Osteoblast (primary cell): ENCODE results near the gene PADI3. TPM values are rescaled to one million over a fixed set of nuclear protein-coding genes. Genes with fewer than 3 reads are reported as not detected.
A peak's percentile ranks its signal among the peaks of the same experiment; 100 is the strongest.

ENCODE experiments used
- DNase-seq: peaks from one replicate; pipeline ENCODE4 v3.0.0; 2011; ENCODE audit warnings: low spot score, mixed read lengths; ENCODE audit not compliant: insufficient read length; ENCODE audit errors: missing footprints
- H2AFZ ChIP-seq: 2 replicates; pipeline ENCODE4 v1.6.0; 2011; ENCODE audit warnings: mild to moderate bottlenecking, low read length
- H3K27ac ChIP-seq: 2 replicates; pipeline ENCODE4 v1.5.1; 2011; ENCODE audit warnings: mild to moderate bottlenecking, low read depth, low read length, moderate library complexity
- H3K27me3 ChIP-seq: 2 replicates; pipeline ENCODE4 v1.6.0; 2012; ENCODE audit warnings: mild to moderate bottlenecking, control low read depth, inconsistent platforms, low read length, moderate library complexity; ENCODE audit not compliant: insufficient read depth
- H3K36me3 ChIP-seq: 2 replicates; pipeline ENCODE4 v1.5.1; 2011; ENCODE audit warnings: mild to moderate bottlenecking, low read length, control low read depth, moderate library complexity; ENCODE audit not compliant: insufficient read depth
- H3K4me1 ChIP-seq: 2 replicates; pipeline ENCODE4 v1.5.1; 2011; ENCODE audit warnings: mild to moderate bottlenecking, low read length, control low read depth, moderate library complexity; ENCODE audit not compliant: insufficient read depth
- H3K4me2 ChIP-seq: 2 replicates; pipeline ENCODE4 v1.6.0; 2011; ENCODE audit warnings: mild to moderate bottlenecking, low read length; ENCODE audit not compliant: insufficient read depth
- H3K4me3 ChIP-seq: fragments of 200-600 bp; sonication (generic); 3 replicates; pipeline ENCODE4 v1.5.1; 2012; ENCODE audit warnings: mild to moderate bottlenecking, low read length, inconsistent platforms; ENCODE audit not compliant: insufficient read depth
- H3K79me2 ChIP-seq: 2 replicates; pipeline ENCODE4 v1.6.0; 2012; ENCODE audit warnings: mild to moderate bottlenecking, low read length, control low read depth, inconsistent platforms; ENCODE audit not compliant: insufficient read depth
- H3K9me3 ChIP-seq: 2 replicates; pipeline ENCODE4 v1.5.1; 2011; ENCODE audit warnings: low read depth, low read length, control low read depth
- H4K20me1 ChIP-seq: 2 replicates; pipeline ENCODE4 v1.6.0; 2012; ENCODE audit warnings: mild to moderate bottlenecking, low read length, control low read depth; ENCODE audit not compliant: insufficient read depth
- CTCF ChIP-seq: IDR thresholded peaks from 2 replicates; pipeline ENCODE4 v1.5.1; 2011; ENCODE audit warnings: mild to moderate bottlenecking, low read depth, low read length, moderate library complexity; ENCODE audit errors: extremely low read depth
- total RNA-seq: library from RNA; depleted of rRNA; stranded (reverse); fragments of >200 nt; gene quantifications from 2 replicates; pipeline ENCODE4 v1.2.3, GENCODE V29; 2012

Gene PADI3
- total RNA-seq, 1 donor: not detected

GRCh38 chr1:17278996-17279830 is 30.3 kb downstream of the PADI3 start:
- no peak overlapping the region for H3K4me3 ChIP-seq
- H3K27me3 ChIP-seq: peaks cover 34% of the 10 kb centered on the region
- H3K4me2 ChIP-seq: no peak overlapping the region
- no peaks in the 10 kb centered on the region for H3K79me2 ChIP-seq
- H3K4me1 ChIP-seq: no peaks in the 10 kb centered on the region
- no peak for TF ChIP-seq CTCF
- H2AFZ ChIP-seq: no peak overlapping the region
- no peaks in the 10 kb centered on the region for H3K9me3 ChIP-seq
- peak; percentile 46 for DNase-seq
- H3K36me3 ChIP-seq: no peaks in the 10 kb centered on the region
- no peak overlapping the region for H3K27ac ChIP-seq
- no peaks in the 10 kb centered on the region for H4K20me1 ChIP-seq

GRCh38 chr1:17280436-17280835 is 31.5 kb downstream of the PADI3 start:
- Histone ChIP-seq H4K20me1 (no peaks in the 10 kb centered on the region), H3K9me3 (no peaks in the 10 kb centered on the region), H3K4me2 (no peak overlapping the region), H3K4me1 (no peaks in the 10 kb centered on the region), H3K79me2 (no peaks in the 10 kb centered on the region), H2AFZ (no peak overlapping the region), H3K4me3 (no peak overlapping the region), H3K36me3 (no peaks in the 10 kb centered on the region), H3K27ac (no peak overlapping the region), H3K27me3 (peaks cover 43% of the 10 kb centered on the region)
- TF ChIP-seq CTCF: no peak
- DNase-seq: peak; percentile 36

GRCh38 chr1:17280894-17281293 is 32.0 kb downstream of the PADI3 start:
- Histone ChIP-seq H3K27me3 (peaks cover 43% of the 10 kb centered on the region), H3K27ac (no peak overlapping the region), H3K4me1 (no peaks in the 10 kb centered on the region), H3K9me3 (no peaks in the 10 kb centered on the region), H3K79me2 (no peaks in the 10 kb centered on the region), H3K4me2 (no peak overlapping the region), H3K36me3 (no peaks in the 10 kb centered on the region), H3K4me3 (no peak overlapping the region), H4K20me1 (no peaks in the 10 kb centered on the region), H2AFZ (no peak overlapping the region)
- no peak for TF ChIP-seq CTCF
- peak; percentile 22 for DNase-seq

- no peaks in the 10 kb centered on the region for H3K36me3 ChIP-seq
- peaks cover 1% of the 10 kb centered on the region for H3K4me1 ChIP-seq
- H3K79me2 ChIP-seq: no peaks in the 10 kb centered on the region
- H4K20me1 ChIP-seq: no peaks in the 10 kb centered on the region
- DNase-seq: peak; percentile 87
- H2AFZ ChIP-seq: no peak overlapping the region
- H3K4me2 ChIP-seq: no peak overlapping the region
- H3K9me3 ChIP-seq: no peaks in the 10 kb centered on the region
- no peak for TF ChIP-seq CTCF
- H3K27ac ChIP-seq: no peak overlapping the region
- no peak overlapping the region for H3K4me3 ChIP-seq
- peaks cover 43% of the 10 kb centered on the region for H3K27me3 ChIP-seq
Observed at GRCh38 chr1:17281775-17282181, 32.9 kb downstream of the PADI3 start.
